ENCODE data around the gene CLEC16A.
A peak's percentile ranks its signal among the peaks of the same experiment; 100 is the strongest.
"Not testable (repeated sequence)": the region's sequence is repeated elsewhere in the genome, so short reads cannot be mapped to it uniquely, and the experiment has no call there.

CLEC16A gene

DNA sequence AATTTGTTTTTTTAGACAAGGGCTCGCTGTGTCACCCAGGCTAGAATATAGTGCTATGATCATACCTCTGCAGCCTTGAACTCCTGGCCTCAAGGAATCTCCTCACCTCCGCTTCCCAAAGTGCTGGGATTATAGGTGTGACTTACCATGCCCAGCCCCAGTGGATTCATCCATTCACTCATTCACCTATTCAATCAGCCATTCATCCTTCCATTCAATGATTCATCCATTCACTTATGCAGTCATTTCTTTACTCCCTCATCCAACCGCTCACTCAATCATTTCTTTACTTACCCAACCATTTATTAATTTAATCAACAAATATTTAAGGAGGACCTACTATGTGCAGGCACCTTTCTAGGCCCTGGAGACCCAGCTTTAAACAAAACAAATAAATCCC is 27.8 kb upstream of the CLEC16A start:
- no peak overlapping the region for H3K4me3 ChIP-seq (ENCODE audit: low read length)
- peaks cover 3% of the 10 kb centered on the region; the same call in 1 of the 2 replicates for H3K4me1 ChIP-seq (ENCODE audit: insufficient read depth, low read length)
- H3K27ac ChIP-seq (ENCODE audit: low read length) = no peak overlapping the region
- H3K36me3 ChIP-seq (ENCODE audit: insufficient read depth, low read depth, low read length) = no peaks in the 10 kb centered on the region
- H3K9ac ChIP-seq (ENCODE audit: low read depth, low read length) = no peak overlapping the region
- H3K9me3 ChIP-seq (ENCODE audit: insufficient read depth, low read depth, low read length) = no peaks in the 10 kb centered on the region
- 0 out of 2 replicates have a peak, but pooled peaks cover 4% of the 10 kb centered on the region for H3K27me3 ChIP-seq (ENCODE audit: insufficient read depth, low read length)

GRCh38 chr16:10918294-10919002 is 25.9 kb upstream of the CLEC16A start:
- Histone ChIP-seq H3K4me3 (ENCODE audit: low read length) (peak overlapping the region; percentile 56; the same call in 1 of the 2 replicates), H3K27ac (ENCODE audit: low read length) (no peak overlapping the region), H3K36me3 (ENCODE audit: insufficient read depth, low read depth, low read length) (no peaks in the 10 kb centered on the region), H3K27me3 (ENCODE audit: insufficient read depth, low read length) (0 out of 2 replicates have a peak, but pooled peaks cover 4% of the 10 kb centered on the region), H3K4me1 (ENCODE audit: insufficient read depth, low read length) (peaks cover 3% of the 10 kb centered on the region; the same call in 1 of the 2 replicates), H3K9me3 (ENCODE audit: insufficient read depth, low read depth, low read length) (no peaks in the 10 kb centered on the region), H3K9ac (ENCODE audit: low read depth, low read length) (no peak overlapping the region)

GRCh38 chr16:10919003-10919351 is 25.4 kb upstream of the CLEC16A start:
- peaks cover 3% of the 10 kb centered on the region; the same call in 1 of the 2 replicates for H3K4me1 ChIP-seq (ENCODE audit: insufficient read depth, low read length)
- H3K36me3 ChIP-seq (ENCODE audit: insufficient read depth, low read depth, low read length) = no peaks in the 10 kb centered on the region
- H3K9me3 ChIP-seq (ENCODE audit: insufficient read depth, low read depth, low read length) = no peaks in the 10 kb centered on the region
- no peak overlapping the region for H3K9ac ChIP-seq (ENCODE audit: low read depth, low read length)
- 0 out of 2 replicates have a peak, but pooled peaks cover 4% of the 10 kb centered on the region for H3K27me3 ChIP-seq (ENCODE audit: insufficient read depth, low read length)
- no peak overlapping the region for H3K27ac ChIP-seq (ENCODE audit: low read length)
- H3K4me3 ChIP-seq (ENCODE audit: low read length) = no peak overlapping the region

GRCh38 chr16:10920726-10921427 is 23.5 kb upstream of the CLEC16A start:
- peaks cover 3% of the 10 kb centered on the region; the same call in 1 of the 2 replicates for H3K4me1 ChIP-seq (ENCODE audit: insufficient read depth, low read length)
- no peak overlapping the region for H3K27ac ChIP-seq (ENCODE audit: low read length)
- 0 out of 2 replicates have a peak, but pooled peaks cover 4% of the 10 kb centered on the region for H3K27me3 ChIP-seq (ENCODE audit: insufficient read depth, low read length)
- no peak overlapping the region for H3K9ac ChIP-seq (ENCODE audit: low read depth, low read length)
- H3K4me3 ChIP-seq (ENCODE audit: low read length) = no peak overlapping the region
- H3K9me3 ChIP-seq (ENCODE audit: insufficient read depth, low read depth, low read length) = no peaks in the 10 kb centered on the region
- no peaks in the 10 kb centered on the region for H3K36me3 ChIP-seq (ENCODE audit: insufficient read depth, low read depth, low read length)

GRCh38 chr16:10921536-10922327 is 22.6 kb upstream of the CLEC16A start:
- 0 out of 2 replicates have a peak, but pooled peaks cover 4% of the 10 kb centered on the region for H3K27me3 ChIP-seq (ENCODE audit: insufficient read depth, low read length)
- no peak overlapping the region for H3K9ac ChIP-seq (ENCODE audit: low read depth, low read length)
- H3K4me1 ChIP-seq (ENCODE audit: insufficient read depth, low read length) = peaks cover 3% of the 10 kb centered on the region; the same call in 1 of the 2 replicates
- no peak overlapping the region for H3K27ac ChIP-seq (ENCODE audit: low read length)
- H3K36me3 ChIP-seq (ENCODE audit: insufficient read depth, low read depth, low read length) = no peaks in the 10 kb centered on the region
- no peaks in the 10 kb centered on the region for H3K9me3 ChIP-seq (ENCODE audit: insufficient read depth, low read depth, low read length)
- H3K4me3 ChIP-seq (ENCODE audit: low read length) = no peak overlapping the region

DNA sequence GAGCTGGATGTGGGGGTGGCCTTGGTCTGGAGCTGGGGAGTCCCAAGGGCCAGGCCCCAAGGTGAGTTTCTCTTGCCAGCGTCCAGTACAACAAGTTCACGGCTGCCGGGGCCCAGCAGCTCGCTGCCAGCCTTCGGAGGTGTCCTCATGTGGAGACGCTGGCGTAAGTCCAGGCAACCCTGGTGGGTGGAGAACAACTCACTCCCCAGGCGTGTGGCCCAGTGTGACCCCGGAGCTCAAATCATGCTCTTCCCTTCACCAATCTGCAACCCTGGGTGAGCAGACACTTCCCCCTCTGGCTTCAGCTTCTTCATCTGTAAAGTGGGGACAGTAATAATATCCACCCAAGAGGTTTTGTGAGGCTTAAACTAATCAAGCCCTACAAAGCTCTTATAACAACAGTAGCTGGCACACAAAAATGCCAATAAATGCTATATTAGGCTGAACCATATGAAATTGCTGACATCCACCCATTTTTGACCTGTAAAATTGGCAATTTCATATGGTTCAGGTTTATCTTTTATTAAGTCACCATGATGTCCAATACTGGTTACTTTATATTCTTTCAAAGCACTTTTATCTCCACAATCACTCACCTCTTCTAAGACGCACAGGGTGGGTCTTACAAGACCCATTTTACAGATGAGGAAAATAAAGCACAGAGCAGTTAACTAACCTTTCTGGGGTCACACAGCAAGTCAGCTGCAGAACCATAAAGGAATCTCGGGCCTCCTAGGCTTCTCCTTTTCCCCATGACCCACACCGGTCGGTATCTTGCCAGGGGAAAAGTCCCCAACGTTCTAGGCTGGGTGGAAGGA is 21.8 kb upstream of the CLEC16A start:
- H3K36me3 ChIP-seq (ENCODE audit: insufficient read depth, low read depth, low read length) = peaks cover 7% of the 10 kb centered on the region; the same call in 1 of the 2 replicates
- H3K9ac ChIP-seq (ENCODE audit: low read depth, low read length) = no peak overlapping the region
- no peak overlapping the region for H3K27ac ChIP-seq (ENCODE audit: low read length)

DNA sequence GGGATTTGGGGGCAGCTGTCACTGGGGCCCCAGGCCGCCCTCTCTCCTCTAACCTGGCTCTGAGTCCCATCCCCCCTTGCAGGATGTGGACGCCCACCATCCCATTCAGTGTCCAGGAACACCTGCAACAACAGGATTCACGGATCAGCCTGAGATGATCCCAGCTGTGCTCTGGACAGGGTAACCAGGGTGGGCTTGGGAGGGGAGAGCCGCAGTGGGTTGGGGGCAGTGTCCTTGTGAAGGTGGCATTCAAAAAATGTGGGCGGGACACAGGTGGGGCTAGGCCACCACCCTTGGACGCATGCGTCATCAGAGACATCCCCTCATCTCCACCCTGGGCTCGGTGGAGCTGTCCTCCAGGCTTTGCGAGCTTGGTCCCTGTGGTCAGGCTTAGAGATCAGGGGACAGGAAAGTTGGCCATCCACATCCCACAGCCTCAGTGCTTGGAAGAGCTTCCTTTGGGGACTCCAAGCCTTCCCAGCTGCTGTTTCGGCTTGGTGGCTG is 21.2 kb upstream of the CLEC16A start:
- Histone ChIP-seq H3K9ac (ENCODE audit: low read depth, low read length) (no peak overlapping the region), H3K9me3 (ENCODE audit: insufficient read depth, low read depth, low read length) (no peaks in the 10 kb centered on the region), H3K36me3 (ENCODE audit: insufficient read depth, low read depth, low read length) (peaks cover 14% of the 10 kb centered on the region; the same call in 1 of the 2 replicates), H3K4me3 (ENCODE audit: low read length) (no peak overlapping the region), H3K27ac (ENCODE audit: low read length) (no peak overlapping the region), H3K27me3 (ENCODE audit: insufficient read depth, low read length) (no peaks in the 10 kb centered on the region), H3K4me1 (ENCODE audit: insufficient read depth, low read length) (peaks cover 3% of the 10 kb centered on the region; the same call in 1 of the 2 replicates)

More for the DNA sequence above, 21.8 kb upstream of the CLEC16A start:
- Histone ChIP-seq H3K4me3 (ENCODE audit: low read length) (no peak overlapping the region), H3K9me3 (ENCODE audit: insufficient read depth, low read depth, low read length) (no peaks in the 10 kb centered on the region), H3K4me1 (ENCODE audit: insufficient read depth, low read length) (peaks cover 3% of the 10 kb centered on the region; the same call in 1 of the 2 replicates), H3K27me3 (ENCODE audit: insufficient read depth, low read length) (0 out of 2 replicates have a peak, but pooled peaks cover 4% of the 10 kb centered on the region)

- Histone ChIP-seq H3K27me3 (ENCODE audit: insufficient read depth, low read length) (no peaks in the 10 kb centered on the region), H3K27ac (ENCODE audit: low read length) (no peak overlapping the region), H3K9me3 (ENCODE audit: insufficient read depth, low read depth, low read length) (no peaks in the 10 kb centered on the region), H3K4me1 (ENCODE audit: insufficient read depth, low read length) (no peaks in the 10 kb centered on the region), H3K4me3 (ENCODE audit: low read length) (no peak overlapping the region), H3K36me3 (ENCODE audit: insufficient read depth, low read depth, low read length) (peaks cover 16% of the 10 kb centered on the region; the same call in 1 of the 2 replicates), H3K9ac (ENCODE audit: low read depth, low read length) (no peak overlapping the region)
Observed at GRCh38 chr16:10923650-10924214, 20.6 kb upstream of the CLEC16A start.

DNA sequence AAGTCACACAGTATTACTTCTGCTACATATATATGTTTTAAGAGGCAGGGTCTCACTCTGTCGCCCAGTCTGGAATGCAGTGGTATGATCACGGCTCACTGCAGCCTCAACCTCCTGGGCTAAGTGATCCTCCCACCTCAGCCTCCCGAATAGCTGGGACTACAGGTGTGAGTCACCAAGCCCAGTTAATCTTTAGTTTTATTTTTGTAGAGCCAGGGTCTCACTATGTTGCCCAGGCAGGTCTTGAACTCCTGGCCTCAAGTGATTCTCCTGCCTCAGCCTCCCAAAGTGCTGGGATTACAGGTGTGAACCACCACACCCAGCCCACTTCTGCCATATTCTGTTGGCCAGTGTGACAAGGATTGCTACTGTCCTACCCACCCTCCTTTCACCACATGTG is 19.1 kb upstream of the CLEC16A start:
- not testable (repeated sequence) for H3K9me3 ChIP-seq (ENCODE audit: insufficient read depth, low read depth, low read length); H3K27me3 ChIP-seq (ENCODE audit: insufficient read depth, low read length); H3K4me3 ChIP-seq (ENCODE audit: low read length); H3K4me1 ChIP-seq (ENCODE audit: insufficient read depth, low read length); H3K9ac ChIP-seq (ENCODE audit: low read depth, low read length); H3K27ac ChIP-seq (ENCODE audit: low read length)
- H3K36me3 ChIP-seq (ENCODE audit: insufficient read depth, low read depth, low read length) = peaks cover 18% of the 10 kb centered on the region; the same call in 1 of the 2 replicates

GRCh38 chr16:10926094-10926493 is 18.3 kb upstream of the CLEC16A start:
- Histone ChIP-seq H3K36me3 (ENCODE audit: insufficient read depth, low read depth, low read length) (peaks cover 18% of the 10 kb centered on the region; the same call in 1 of the 2 replicates), H3K9me3 (ENCODE audit: insufficient read depth, low read depth, low read length) (no peaks in the 10 kb centered on the region), H3K27ac (ENCODE audit: low read length) (no peak overlapping the region), H3K27me3 (ENCODE audit: insufficient read depth, low read length) (no peaks in the 10 kb centered on the region), H3K4me3 (ENCODE audit: low read length) (no peak overlapping the region), H3K4me1 (ENCODE audit: insufficient read depth, low read length) (no peaks in the 10 kb centered on the region), H3K9ac (ENCODE audit: low read depth, low read length) (no peak overlapping the region)
